K562 (cell line): ENCODE measurements around the gene NT5C3B.

Experiments used
- ESRRB ChIP-seq: fragments of 250-450 bp; sonication (Bioruptor Pico); IDR thresholded peaks from 2 replicates; pipeline ENCODE4 v1.5.0; 2020; ENCODE audit warnings: mild to moderate bottlenecking, moderate library complexity, borderline replicate concordance
- MAFF ChIP-seq: IDR thresholded peaks from 2 replicates; pipeline ENCODE4 v1.6.1; 2012; ENCODE audit warnings: low read length, improper control_type of control experiment
- MTA2 ChIP-seq: fragments of 450-650 bp; IDR thresholded peaks from 2 replicates; pipeline ENCODE4 v1.6.1; 2016; ENCODE audit warnings: low read depth
- MYC ChIP-seq, 2 experiments: fragments of 250-450 bp in 1 of 2; sonication (Bioruptor Pico) in 1 of 2; IDR thresholded peaks; 2 replicates each; pipeline versions ENCODE4 v1.5.1 to v1.6.1; 2012 to 2021; ENCODE audit warnings: low read depth in 2 of 2, borderline replicate concordance in 1 of 2, improper control_type of control experiment in 1 of 2, low read length in 1 of 2, mild to moderate bottlenecking in 1 of 2, moderate library complexity in 1 of 2
- NFYB ChIP-seq: IDR thresholded peaks from 2 replicates; pipeline ENCODE4 v1.6.1; 2011; ENCODE audit warnings: mild to moderate bottlenecking, moderate library complexity; ENCODE audit not compliant: insufficient read length; ENCODE audit errors: extremely low read depth
- POLR2A ChIP-seq: fragments of 450-650 bp; conservative IDR thresholded peaks from 2 replicates; pipeline ENCODE4 v1.6.1; 2016
- RBM14 ChIP-seq: fragments of 200-400 bp; formaldehyde crosslinking; IDR thresholded peaks from 2 replicates; pipeline ENCODE4 v1.6.1; 2018; ENCODE audit warnings: low read depth, mild to moderate bottlenecking, low read length, moderate library complexity, borderline replicate concordance; ENCODE audit not compliant: insufficient read depth
- SP1 ChIP-seq: sonication (generic); formaldehyde crosslinking; IDR thresholded peaks from 2 replicates; pipeline ENCODE4 v1.8.1; 2022; ENCODE audit warnings: mild to moderate bottlenecking, missing genetic modification reagents
- TBL1XR1 ChIP-seq, 2 experiments: IDR thresholded peaks; 2 replicates each; pipeline ENCODE4 v1.6.1; 2012; ENCODE audit warnings: improper control_type of control experiment in 2 of 2, low read length in 2 of 2, mild to moderate bottlenecking in 1 of 2
- TF ChIP-seq, protein P1 (sequence below): sonication (generic); formaldehyde crosslinking; IDR thresholded peaks from 2 replicates; pipeline ENCODE4 v1.8.1; 2023; ENCODE audit warnings: mild to moderate bottlenecking, missing genetic modification reagents
- TF ChIP-seq, protein P2 (sequence below), 3 experiments: IDR thresholded peaks in 2 of 3; conservative IDR thresholded peaks in 1 of 3; 2 replicates each; pipeline ENCODE4 v1.5.1; 2011 to 2012; ENCODE audit warnings: low read length in 3 of 3, mild to moderate bottlenecking in 3 of 3, control low read depth in 2 of 3, improper control_type of control experiment in 1 of 3, inconsistent platforms in 1 of 3, low read depth in 1 of 3, mixed read lengths in 1 of 3, moderate library complexity in 1 of 3; ENCODE audit not compliant: insufficient read depth in 2 of 3
- TF ChIP-seq, protein P3 (sequence below), 2 experiments: fragments of 450-650 bp; conservative IDR thresholded peaks; 2 replicates each; pipeline ENCODE4 v1.6.1; 2017; ENCODE audit warnings: mild to moderate bottlenecking in 2 of 2, moderate library complexity in 2 of 2

- TF ChIP-seq, protein P1, sequence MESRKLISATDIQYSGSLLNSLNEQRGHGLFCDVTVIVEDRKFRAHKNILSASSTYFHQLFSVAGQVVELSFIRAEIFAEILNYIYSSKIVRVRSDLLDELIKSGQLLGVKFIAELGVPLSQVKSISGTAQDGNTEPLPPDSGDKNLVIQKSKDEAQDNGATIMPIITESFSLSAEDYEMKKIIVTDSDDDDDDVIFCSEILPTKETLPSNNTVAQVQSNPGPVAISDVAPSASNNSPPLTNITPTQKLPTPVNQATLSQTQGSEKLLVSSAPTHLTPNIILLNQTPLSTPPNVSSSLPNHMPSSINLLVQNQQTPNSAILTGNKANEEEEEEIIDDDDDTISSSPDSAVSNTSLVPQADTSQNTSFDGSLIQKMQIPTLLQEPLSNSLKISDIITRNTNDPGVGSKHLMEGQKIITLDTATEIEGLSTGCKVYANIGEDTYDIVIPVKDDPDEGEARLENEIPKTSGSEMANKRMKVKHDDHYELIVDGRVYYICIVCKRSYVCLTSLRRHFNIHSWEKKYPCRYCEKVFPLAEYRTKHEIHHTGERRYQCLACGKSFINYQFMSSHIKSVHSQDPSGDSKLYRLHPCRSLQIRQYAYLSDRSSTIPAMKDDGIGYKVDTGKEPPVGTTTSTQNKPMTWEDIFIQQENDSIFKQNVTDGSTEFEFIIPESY (CRISPR knock-in tag) = no peak
- no peak for TF ChIP-seq RBM14
- TF ChIP-seq MAFF = no peak
- TF ChIP-seq TBL1XR1 (IDR thresholded peaks at IDR 0.05; ENCODE audit: low read length in 2 of 2) = no peak
- TF ChIP-seq NFYB = no peak
- TF ChIP-seq, protein P2, sequence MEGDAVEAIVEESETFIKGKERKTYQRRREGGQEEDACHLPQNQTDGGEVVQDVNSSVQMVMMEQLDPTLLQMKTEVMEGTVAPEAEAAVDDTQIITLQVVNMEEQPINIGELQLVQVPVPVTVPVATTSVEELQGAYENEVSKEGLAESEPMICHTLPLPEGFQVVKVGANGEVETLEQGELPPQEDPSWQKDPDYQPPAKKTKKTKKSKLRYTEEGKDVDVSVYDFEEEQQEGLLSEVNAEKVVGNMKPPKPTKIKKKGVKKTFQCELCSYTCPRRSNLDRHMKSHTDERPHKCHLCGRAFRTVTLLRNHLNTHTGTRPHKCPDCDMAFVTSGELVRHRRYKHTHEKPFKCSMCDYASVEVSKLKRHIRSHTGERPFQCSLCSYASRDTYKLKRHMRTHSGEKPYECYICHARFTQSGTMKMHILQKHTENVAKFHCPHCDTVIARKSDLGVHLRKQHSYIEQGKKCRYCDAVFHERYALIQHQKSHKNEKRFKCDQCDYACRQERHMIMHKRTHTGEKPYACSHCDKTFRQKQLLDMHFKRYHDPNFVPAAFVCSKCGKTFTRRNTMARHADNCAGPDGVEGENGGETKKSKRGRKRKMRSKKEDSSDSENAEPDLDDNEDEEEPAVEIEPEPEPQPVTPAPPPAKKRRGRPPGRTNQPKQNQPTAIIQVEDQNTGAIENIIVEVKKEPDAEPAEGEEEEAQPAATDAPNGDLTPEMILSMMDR (IDR thresholded peaks at IDR 0.05 in 2 of 3, conservative IDR thresholded peaks at IDR 0.05 in 1 of 3; ENCODE audit: insufficient read depth in 2 of 3, low read depth in 1 of 3, low read length in 3 of 3) = no peak
- no peak for TF ChIP-seq ESRRB (CRISPR knock-in tag)
- no peak for TF ChIP-seq POLR2A
- TF ChIP-seq SP1 = no peak
- TF ChIP-seq, protein P3, sequence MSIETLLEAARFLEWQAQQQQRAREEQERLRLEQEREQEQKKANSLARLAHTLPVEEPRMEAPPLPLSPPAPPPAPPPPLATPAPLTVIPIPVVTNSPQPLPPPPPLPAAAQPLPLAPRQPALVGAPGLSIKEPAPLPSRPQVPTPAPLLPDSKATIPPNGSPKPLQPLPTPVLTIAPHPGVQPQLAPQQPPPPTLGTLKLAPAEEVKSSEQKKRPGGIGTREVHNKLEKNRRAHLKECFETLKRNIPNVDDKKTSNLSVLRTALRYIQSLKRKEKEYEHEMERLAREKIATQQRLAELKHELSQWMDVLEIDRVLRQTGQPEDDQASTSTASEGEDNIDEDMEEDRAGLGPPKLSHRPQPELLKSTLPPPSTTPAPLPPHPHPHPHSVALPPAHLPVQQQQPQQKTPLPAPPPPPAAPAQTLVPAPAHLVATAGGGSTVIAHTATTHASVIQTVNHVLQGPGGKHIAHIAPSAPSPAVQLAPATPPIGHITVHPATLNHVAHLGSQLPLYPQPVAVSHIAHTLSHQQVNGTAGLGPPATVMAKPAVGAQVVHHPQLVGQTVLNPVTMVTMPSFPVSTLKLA (conservative IDR thresholded peaks at IDR 0.05) = no peak
- TF ChIP-seq MTA2 = no peak
- TF ChIP-seq MYC (IDR thresholded peaks at IDR 0.05; ENCODE audit: low read depth, low read length) = no peak
- TF ChIP-seq MYC (CRISPR knock-in tag; IDR thresholded peaks at IDR 0.05; ENCODE audit: borderline replicate concordance, low read depth) = no peak
These were observed 29.2 kb downstream of the NT5C3B start for GRCh38 chr17:41806685-41807445.
